Measurements from ENCODE around the gene ADCY2.

The ADCY2 gene

GRCh38 chr5:7445068-7445467, 49.1 kb downstream of the ADCY2 start:
- DNase-seq = no peak

GRCh38 chr5:7445831-7446230, 49.9 kb downstream of the ADCY2 start:
- DNase-seq = no peak

- no peak for DNase-seq
Observed at GRCh38 chr5:7446913-7447312, 51.0 kb downstream of the ADCY2 start.

- no peak for DNase-seq
Observed at GRCh38 chr5:7453947-7454346, 58.0 kb downstream of the ADCY2 start.

GRCh38 chr5:7456206-7456605, 60.3 kb downstream of the ADCY2 start:
- DNase-seq = no peak

GRCh38 chr5:7461371-7461770, 65.4 kb downstream of the ADCY2 start:
- no peak for DNase-seq

- DNase-seq = no peak
Observed at GRCh38 chr5:7462758-7463157, 66.8 kb downstream of the ADCY2 start.

GRCh38 chr5:7464182-7464581, 68.2 kb downstream of the ADCY2 start:
- DNase-seq = no peak

- DNase-seq = no peak
Observed at GRCh38 chr5:7467179-7467578, 71.2 kb downstream of the ADCY2 start.

GRCh38 chr5:7468742-7469141, 72.8 kb downstream of the ADCY2 start:
- DNase-seq = no peak

GRCh38 chr5:7471710-7472109, 75.8 kb downstream of the ADCY2 start:
- DNase-seq = no peak

GRCh38 chr5:7473115-7473514, 77.2 kb downstream of the ADCY2 start:
- no peak for DNase-seq

GRCh38 chr5:7473668-7474215, 77.8 kb downstream of the ADCY2 start:
- DNase-seq = no peak

GRCh38 chr5:7474821-7475403, 79.0 kb downstream of the ADCY2 start:
- DNase-seq = no peak

- no peak for DNase-seq
Observed at GRCh38 chr5:7478459-7478858, 82.5 kb downstream of the ADCY2 start.

GRCh38 chr5:7488734-7489133, 92.8 kb downstream of the ADCY2 start:
- DNase-seq = no peak

- DNase-seq = no peak
Observed at GRCh38 chr5:7492371-7492770, 96.4 kb downstream of the ADCY2 start.

GRCh38 chr5:7493081-7493480, 97.1 kb downstream of the ADCY2 start:
- no peak for DNase-seq

GRCh38 chr5:7493622-7494021, 97.7 kb downstream of the ADCY2 start:
- no peak for DNase-seq

GRCh38 chr5:7494481-7495130, 98.7 kb downstream of the ADCY2 start:
- DNase-seq = no peak

GRCh38 chr5:7495131-7495517, 99.2 kb downstream of the ADCY2 start:
- no peak for DNase-seq

- DNase-seq = no peak
Observed at GRCh38 chr5:7500256-7500655, 104.3 kb downstream of the ADCY2 start.

- no peak for DNase-seq
Observed at GRCh38 chr5:7501061-7501460, 105.1 kb downstream of the ADCY2 start.

GRCh38 chr5:7503564-7503963, 107.6 kb downstream of the ADCY2 start:
- DNase-seq = no peak

Measured in right kidney (tissue), 1 donor.